ENCODE measurements around the gene ANKH.

DNA sequence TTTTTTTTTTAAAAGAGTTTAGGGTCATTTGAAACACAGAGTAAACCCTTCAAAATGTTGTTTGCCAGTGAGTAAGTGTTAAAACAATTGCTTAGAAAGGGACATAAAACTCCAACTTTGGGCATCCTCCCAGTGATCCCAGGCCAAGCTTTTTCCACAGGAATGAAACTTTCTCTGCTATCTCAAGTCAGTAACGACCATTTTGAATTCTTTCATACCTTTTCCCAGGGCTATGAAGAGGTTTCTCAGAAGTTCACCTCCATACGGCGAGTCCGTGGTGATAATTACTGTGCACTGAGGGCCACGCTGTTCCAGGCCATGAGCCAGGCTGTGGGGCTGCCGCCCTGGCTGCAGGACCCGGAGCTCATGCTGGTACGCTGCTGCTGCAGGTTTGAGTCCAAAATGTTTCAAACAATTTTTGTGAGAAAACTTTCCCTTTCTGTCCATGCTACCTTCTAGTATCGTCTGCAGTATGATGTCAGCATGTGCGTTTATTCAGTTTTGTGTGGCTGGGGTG lies 190.3 kb downstream of the ANKH start:
- TF ChIP-seq, protein P1, sequence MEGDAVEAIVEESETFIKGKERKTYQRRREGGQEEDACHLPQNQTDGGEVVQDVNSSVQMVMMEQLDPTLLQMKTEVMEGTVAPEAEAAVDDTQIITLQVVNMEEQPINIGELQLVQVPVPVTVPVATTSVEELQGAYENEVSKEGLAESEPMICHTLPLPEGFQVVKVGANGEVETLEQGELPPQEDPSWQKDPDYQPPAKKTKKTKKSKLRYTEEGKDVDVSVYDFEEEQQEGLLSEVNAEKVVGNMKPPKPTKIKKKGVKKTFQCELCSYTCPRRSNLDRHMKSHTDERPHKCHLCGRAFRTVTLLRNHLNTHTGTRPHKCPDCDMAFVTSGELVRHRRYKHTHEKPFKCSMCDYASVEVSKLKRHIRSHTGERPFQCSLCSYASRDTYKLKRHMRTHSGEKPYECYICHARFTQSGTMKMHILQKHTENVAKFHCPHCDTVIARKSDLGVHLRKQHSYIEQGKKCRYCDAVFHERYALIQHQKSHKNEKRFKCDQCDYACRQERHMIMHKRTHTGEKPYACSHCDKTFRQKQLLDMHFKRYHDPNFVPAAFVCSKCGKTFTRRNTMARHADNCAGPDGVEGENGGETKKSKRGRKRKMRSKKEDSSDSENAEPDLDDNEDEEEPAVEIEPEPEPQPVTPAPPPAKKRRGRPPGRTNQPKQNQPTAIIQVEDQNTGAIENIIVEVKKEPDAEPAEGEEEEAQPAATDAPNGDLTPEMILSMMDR (IDR thresholded peaks at IDR 0.05; ENCODE audit: low read depth, low read length, missing input control): no peak
- TF ChIP-seq JUND (IDR thresholded peaks at IDR 0.05) (no peak), RAD21 (IDR thresholded peaks at IDR 0.05) (no peak), TAF1 (conservative IDR thresholded peaks at IDR 0.05) (no peak), FOXA1 (IDR thresholded peaks at IDR 0.05) (no peak), GABPA (IDR thresholded peaks at IDR 0.05 in 1 of 2, conservative IDR thresholded peaks at IDR 0.05 in 1 of 2) (no peak), SP1 (IDR thresholded peaks at IDR 0.05) (no peak), RXRA (IDR thresholded peaks at IDR 0.05) (no peak)
- TF ChIP-seq, protein P2, sequence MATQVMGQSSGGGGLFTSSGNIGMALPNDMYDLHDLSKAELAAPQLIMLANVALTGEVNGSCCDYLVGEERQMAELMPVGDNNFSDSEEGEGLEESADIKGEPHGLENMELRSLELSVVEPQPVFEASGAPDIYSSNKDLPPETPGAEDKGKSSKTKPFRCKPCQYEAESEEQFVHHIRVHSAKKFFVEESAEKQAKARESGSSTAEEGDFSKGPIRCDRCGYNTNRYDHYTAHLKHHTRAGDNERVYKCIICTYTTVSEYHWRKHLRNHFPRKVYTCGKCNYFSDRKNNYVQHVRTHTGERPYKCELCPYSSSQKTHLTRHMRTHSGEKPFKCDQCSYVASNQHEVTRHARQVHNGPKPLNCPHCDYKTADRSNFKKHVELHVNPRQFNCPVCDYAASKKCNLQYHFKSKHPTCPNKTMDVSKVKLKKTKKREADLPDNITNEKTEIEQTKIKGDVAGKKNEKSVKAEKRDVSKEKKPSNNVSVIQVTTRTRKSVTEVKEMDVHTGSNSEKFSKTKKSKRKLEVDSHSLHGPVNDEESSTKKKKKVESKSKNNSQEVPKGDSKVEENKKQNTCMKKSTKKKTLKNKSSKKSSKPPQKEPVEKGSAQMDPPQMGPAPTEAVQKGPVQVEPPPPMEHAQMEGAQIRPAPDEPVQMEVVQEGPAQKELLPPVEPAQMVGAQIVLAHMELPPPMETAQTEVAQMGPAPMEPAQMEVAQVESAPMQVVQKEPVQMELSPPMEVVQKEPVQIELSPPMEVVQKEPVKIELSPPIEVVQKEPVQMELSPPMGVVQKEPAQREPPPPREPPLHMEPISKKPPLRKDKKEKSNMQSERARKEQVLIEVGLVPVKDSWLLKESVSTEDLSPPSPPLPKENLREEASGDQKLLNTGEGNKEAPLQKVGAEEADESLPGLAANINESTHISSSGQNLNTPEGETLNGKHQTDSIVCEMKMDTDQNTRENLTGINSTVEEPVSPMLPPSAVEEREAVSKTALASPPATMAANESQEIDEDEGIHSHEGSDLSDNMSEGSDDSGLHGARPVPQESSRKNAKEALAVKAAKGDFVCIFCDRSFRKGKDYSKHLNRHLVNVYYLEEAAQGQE (IDR thresholded peaks at IDR 0.05): no peak
- TF ChIP-seq, protein P3, sequence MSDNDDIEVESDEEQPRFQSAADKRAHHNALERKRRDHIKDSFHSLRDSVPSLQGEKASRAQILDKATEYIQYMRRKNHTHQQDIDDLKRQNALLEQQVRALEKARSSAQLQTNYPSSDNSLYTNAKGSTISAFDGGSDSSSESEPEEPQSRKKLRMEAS (IDR thresholded peaks at IDR 0.05): no peak
- TF ChIP-seq, protein P4, sequence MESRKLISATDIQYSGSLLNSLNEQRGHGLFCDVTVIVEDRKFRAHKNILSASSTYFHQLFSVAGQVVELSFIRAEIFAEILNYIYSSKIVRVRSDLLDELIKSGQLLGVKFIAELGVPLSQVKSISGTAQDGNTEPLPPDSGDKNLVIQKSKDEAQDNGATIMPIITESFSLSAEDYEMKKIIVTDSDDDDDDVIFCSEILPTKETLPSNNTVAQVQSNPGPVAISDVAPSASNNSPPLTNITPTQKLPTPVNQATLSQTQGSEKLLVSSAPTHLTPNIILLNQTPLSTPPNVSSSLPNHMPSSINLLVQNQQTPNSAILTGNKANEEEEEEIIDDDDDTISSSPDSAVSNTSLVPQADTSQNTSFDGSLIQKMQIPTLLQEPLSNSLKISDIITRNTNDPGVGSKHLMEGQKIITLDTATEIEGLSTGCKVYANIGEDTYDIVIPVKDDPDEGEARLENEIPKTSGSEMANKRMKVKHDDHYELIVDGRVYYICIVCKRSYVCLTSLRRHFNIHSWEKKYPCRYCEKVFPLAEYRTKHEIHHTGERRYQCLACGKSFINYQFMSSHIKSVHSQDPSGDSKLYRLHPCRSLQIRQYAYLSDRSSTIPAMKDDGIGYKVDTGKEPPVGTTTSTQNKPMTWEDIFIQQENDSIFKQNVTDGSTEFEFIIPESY (IDR thresholded peaks at IDR 0.05): no peak
- TF ChIP-seq, protein P5, sequence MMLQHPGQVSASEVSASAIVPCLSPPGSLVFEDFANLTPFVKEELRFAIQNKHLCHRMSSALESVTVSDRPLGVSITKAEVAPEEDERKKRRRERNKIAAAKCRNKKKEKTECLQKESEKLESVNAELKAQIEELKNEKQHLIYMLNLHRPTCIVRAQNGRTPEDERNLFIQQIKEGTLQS (IDR thresholded peaks at IDR 0.05): no peak
